Natural killer cell (primary cell): ENCODE data around the gene MACROD2. TPM values are rescaled to one million over a fixed set of nuclear protein-coding genes. Genes with fewer than 3 reads are reported as not detected.

Experiments used
- ATAC-seq, 3 donors: fragments of 150-1000 bp in 2 of 3; fragments of 200-7000 bp in 1 of 3; cut with Tn5 transposase; 1 replicate in 1 of 3; 2 replicates in 2 of 3; pipeline ENCODE4 v1.10.0; 2021; ENCODE audit warnings: mild to moderate bottlenecking in 2 of 3, moderate library complexity in 2 of 3
- DNase-seq, 2 donors: peaks; one replicate each; pipeline versions ENCODE4 v3.0.0 to v3.0.0-alpha.2; 2013 to 2021; ENCODE audit warnings: mixed read lengths in 1 of 2
- H3K27ac ChIP-seq: one replicate; pipeline ENCODE4 v1.5.1; 2013; ENCODE audit warnings: mild to moderate bottlenecking, low read length
- H3K27me3 ChIP-seq: one replicate; pipeline ENCODE4 v1.6.1; 2013; ENCODE audit warnings: low read length; ENCODE audit not compliant: control insufficient read depth, insufficient read depth
- H3K36me3 ChIP-seq: one replicate; pipeline ENCODE4 v1.6.1; 2013; ENCODE audit warnings: low read length; ENCODE audit not compliant: control insufficient read depth, insufficient read depth
- H3K4me1 ChIP-seq: one replicate; pipeline ENCODE4 v1.6.1; 2013; ENCODE audit warnings: low read length; ENCODE audit not compliant: control insufficient read depth, insufficient read depth
- H3K4me3 ChIP-seq: one replicate; pipeline ENCODE4 v1.5.1; 2013; ENCODE audit warnings: low read length
- H3K9me3 ChIP-seq: one replicate; pipeline ENCODE4 v1.6.1; 2013; ENCODE audit warnings: low read length; ENCODE audit not compliant: control insufficient read depth, insufficient read depth
- H3K27ac Mint-ChIP-seq, 2 donors: one replicate each; pipeline ENCODE4 v1.8.0; 2022; ENCODE audit warnings: mild to moderate bottlenecking in 2 of 2, mixed read lengths in 2 of 2, moderate library complexity in 1 of 2
- H3K27me3 Mint-ChIP-seq, 2 donors: one replicate each; pipeline ENCODE4 v1.8.0; 2022; ENCODE audit warnings: low read depth in 2 of 2, mixed read lengths in 2 of 2
- H3K36me3 Mint-ChIP-seq: one replicate; pipeline ENCODE4 v1.8.0; 2022; ENCODE audit warnings: mixed read lengths
- H3K4me1 Mint-ChIP-seq, 2 donors: one replicate each; pipeline ENCODE4 v1.8.0; 2022; ENCODE audit warnings: mixed read lengths in 2 of 2
- H3K4me3 Mint-ChIP-seq: one replicate; pipeline ENCODE4 v1.8.0; 2022; ENCODE audit warnings: mild to moderate bottlenecking, moderate library complexity, mixed read lengths
- H3K9me3 Mint-ChIP-seq, 2 donors: one replicate each; pipeline ENCODE4 v1.8.0; 2022; ENCODE audit warnings: mixed read lengths in 2 of 2
- CTCF ChIP-seq: fragments of 200-600 bp; IDR thresholded peaks from one replicate; pipeline ENCODE4 v1.8.0; 2022; ENCODE audit warnings: antibody characterized with exemption
- whole genome bisulfite sequencing: methylation state at CpG from one replicate; pipeline ENCODE4 v1.1.7; 2013; ENCODE audit warnings: missing lambda C conversion rate; ENCODE audit not compliant: insufficient coverage; 5-methylcytosine and 5-hydroxymethylcytosine counted together
- intact Hi-C: fragments of 100-400 bp; cut with micrococcal nuclease; formaldehyde crosslinking; loops from one replicate; pipeline ENCODE4 v1.14.2; 2022
- total RNA-seq, 4 donors: library from RNA; stranded (reverse); fragments of 120-200 nt in 1 of 4; gene quantifications; one replicate each; pipeline versions ENCODE4 v1.2.3 to v1.2.4, GENCODE V29; 2013 to 2022

MACROD2 gene
- total RNA-seq, 3 donors from 2014 or later (not counting 1 experiment from before 2014, with no cell fraction given), result 0.19 to 0.88 TPM; not detected in 1

GRCh38 chr20:15245896-15246295, 1250.6 kb downstream of the MACROD2 start:
- Histone ChIP-seq H3K27ac (no peak overlapping the region), H3K4me1 (no peaks in the 10 kb centered on the region), H3K9me3 (no peaks in the 10 kb centered on the region), H3K27me3 (no peaks in the 10 kb centered on the region), H3K4me3 (no peak overlapping the region), H3K36me3 (no peaks in the 10 kb centered on the region)
- intact Hi-C loops, result loop anchor here (10.0 kb wide), 1 partner anchor 59 kb away; no protein-coding TSS in a partner anchor
- Mint-ChIP-seq H3K36me3 (no peaks in the 10 kb centered on the region), H3K9me3 (peaks cover 5 to 9% of the 10 kb centered on the region in 2 donors), H3K4me3 (no peak overlapping the region), H3K4me1 (no peaks in the 10 kb centered on the region), H3K27me3 (no peaks in the 10 kb centered on the region), H3K27ac (no peak overlapping the region)
- ATAC-seq (no peak), DNase-seq (no peak)
- TF ChIP-seq CTCF, result no peak
- 75% methylated on average over 1 of the region's 2 CpGs for WGBS

- no peaks in the 10 kb centered on the region for H3K27me3 ChIP-seq
- WGBS, result 90% methylated on average over 7 of the region's 7 CpGs
- H3K27me3 Mint-ChIP-seq, result no peaks in the 10 kb centered on the region
- no peaks in the 10 kb centered on the region for H3K4me1 Mint-ChIP-seq
- H3K4me1 ChIP-seq, result no peaks in the 10 kb centered on the region
- H3K4me3 Mint-ChIP-seq, result no peak overlapping the region
- no peaks in the 10 kb centered on the region for H3K9me3 ChIP-seq
- no peak overlapping the region for H3K27ac Mint-ChIP-seq
- no peak for DNase-seq
- H3K4me3 ChIP-seq, result no peak overlapping the region
- TF ChIP-seq CTCF, result no peak
- H3K36me3 ChIP-seq, result no peaks in the 10 kb centered on the region
- intact Hi-C loops, result loop anchor here (10.0 kb wide), 1 partner anchor 56 kb away; no protein-coding TSS in a partner anchor
- peaks cover 5 to 9% of the 10 kb centered on the region in 2 donors for H3K9me3 Mint-ChIP-seq
- H3K27ac ChIP-seq, result no peak overlapping the region
- no peaks in the 10 kb centered on the region for H3K36me3 Mint-ChIP-seq
- no peak for ATAC-seq
These were observed 1253.5 kb downstream of the MACROD2 start for GRCh38 chr20:15248618-15249395.

- H3K36me3 ChIP-seq, result no peaks in the 10 kb centered on the region
- Mint-ChIP-seq H3K4me3 (no peak overlapping the region), H3K27ac (no peak overlapping the region), H3K36me3 (no peaks in the 10 kb centered on the region), H3K27me3 (no peaks in the 10 kb centered on the region), H3K9me3 (peaks cover 9 to 11% of the 10 kb centered on the region in 2 donors), H3K4me1 (no peaks in the 10 kb centered on the region)
- DNase-seq, result no peak
- no peaks in the 10 kb centered on the region for H3K9me3 ChIP-seq
- no peaks in the 10 kb centered on the region for H3K4me1 ChIP-seq
- no peak overlapping the region for H3K4me3 ChIP-seq
- intact Hi-C loops, result no loop called here
- no peaks in the 10 kb centered on the region for H3K27me3 ChIP-seq
- H3K27ac ChIP-seq, result no peak overlapping the region
- no peak for TF ChIP-seq CTCF
- no peak for ATAC-seq
- WGBS, result no CpG with 5 or more reads among the region's 2 CpGs
These were observed 1255.9 kb downstream of the MACROD2 start for GRCh38 chr20:15251171-15251570.

- WGBS, result 85% methylated on average over 2 of the region's 2 CpGs
- no peak overlapping the region for H3K4me3 ChIP-seq
- DNase-seq (no peak), ATAC-seq (no peak)
- no peak for TF ChIP-seq CTCF
- H3K9me3 Mint-ChIP-seq, result peaks cover 8 to 9% of the 10 kb centered on the region in 2 donors
- H3K4me1 ChIP-seq, result no peaks in the 10 kb centered on the region
- no peaks in the 10 kb centered on the region for H3K27me3 Mint-ChIP-seq
- no peaks in the 10 kb centered on the region for H3K9me3 ChIP-seq
- no peaks in the 10 kb centered on the region for H3K36me3 Mint-ChIP-seq
- no peak overlapping the region for H3K27ac Mint-ChIP-seq
- no peak overlapping the region for H3K4me3 Mint-ChIP-seq
- H3K27ac ChIP-seq, result no peak overlapping the region
- no peaks in the 10 kb centered on the region for H3K4me1 Mint-ChIP-seq
- H3K27me3 ChIP-seq, result no peaks in the 10 kb centered on the region
- intact Hi-C loops, result no loop called here
- no peaks in the 10 kb centered on the region for H3K36me3 ChIP-seq
These were observed 1257.0 kb downstream of the MACROD2 start for GRCh38 chr20:15252304-15252703.
